Right atrium auricular region (tissue), 2 donors: ENCODE results near the gene SENP7. TPM values are rescaled to one million over a fixed set of nuclear protein-coding genes. Genes with fewer than 3 reads are reported as not detected.
"Not testable (repeated sequence)": the region's sequence is repeated elsewhere in the genome, so short reads cannot be mapped to it uniquely, and the experiment has no call there.

Experiments used
- DNase-seq: peaks from one replicate; pipeline ENCODE4 v3.0.0-alpha.2; 2019; ENCODE audit warnings: low spot score
- H3K27ac ChIP-seq, 2 donors: fragments of 200-600 bp; sonication (generic); 1 replicate in 1 of 2; 2 replicates in 1 of 2; pipeline ENCODE4 v1.5.1; 2016 to 2019
- H3K27me3 ChIP-seq, 2 donors: fragments of 200-600 bp; sonication (generic); one replicate each; pipeline versions ENCODE4 v1.5.1 to v1.6.0; 2017 to 2019
- H3K36me3 ChIP-seq: fragments of 200-600 bp; sonication (generic); one replicate; pipeline ENCODE4 v1.5.1; 2016
- H3K4me1 ChIP-seq, 2 donors: fragments of 200-600 bp; sonication (generic); one replicate each; pipeline versions ENCODE4 v1.5.1 to v1.6.0; 2017 to 2019
- H3K4me3 ChIP-seq, 2 donors: fragments of 200-600 bp; sonication (generic); 1 replicate in 1 of 2; 2 replicates in 1 of 2; pipeline ENCODE4 v1.5.1; 2017 to 2019; ENCODE audit warnings: mild to moderate bottlenecking in 1 of 2, moderate library complexity in 1 of 2
- H3K9me3 ChIP-seq, 2 donors: fragments of 200-600 bp; sonication (generic); one replicate each; pipeline ENCODE4 v1.5.1; 2019
- total RNA-seq, 2 donors: library from RNA; depleted of rRNA; stranded (reverse); fragments of >200 nt; gene quantifications; one replicate each; pipeline ENCODE4 v1.1.0, GENCODE V29; 2016
- TF ChIP-seq, protein P1 (sequence below), 2 donors: fragments of 200-600 bp; sonication (generic); IDR thresholded peaks; one replicate each; pipeline ENCODE4 v1.5.1; 2019; ENCODE audit warnings: antibody characterized with exemption in 2 of 2

SENP7 gene
- total RNA-seq, 2 donors from 2014 or later: 6.1 to 10.1 TPM

- TF ChIP-seq, protein P1, sequence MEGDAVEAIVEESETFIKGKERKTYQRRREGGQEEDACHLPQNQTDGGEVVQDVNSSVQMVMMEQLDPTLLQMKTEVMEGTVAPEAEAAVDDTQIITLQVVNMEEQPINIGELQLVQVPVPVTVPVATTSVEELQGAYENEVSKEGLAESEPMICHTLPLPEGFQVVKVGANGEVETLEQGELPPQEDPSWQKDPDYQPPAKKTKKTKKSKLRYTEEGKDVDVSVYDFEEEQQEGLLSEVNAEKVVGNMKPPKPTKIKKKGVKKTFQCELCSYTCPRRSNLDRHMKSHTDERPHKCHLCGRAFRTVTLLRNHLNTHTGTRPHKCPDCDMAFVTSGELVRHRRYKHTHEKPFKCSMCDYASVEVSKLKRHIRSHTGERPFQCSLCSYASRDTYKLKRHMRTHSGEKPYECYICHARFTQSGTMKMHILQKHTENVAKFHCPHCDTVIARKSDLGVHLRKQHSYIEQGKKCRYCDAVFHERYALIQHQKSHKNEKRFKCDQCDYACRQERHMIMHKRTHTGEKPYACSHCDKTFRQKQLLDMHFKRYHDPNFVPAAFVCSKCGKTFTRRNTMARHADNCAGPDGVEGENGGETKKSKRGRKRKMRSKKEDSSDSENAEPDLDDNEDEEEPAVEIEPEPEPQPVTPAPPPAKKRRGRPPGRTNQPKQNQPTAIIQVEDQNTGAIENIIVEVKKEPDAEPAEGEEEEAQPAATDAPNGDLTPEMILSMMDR (IDR thresholded peaks at IDR 0.05): no peak
Measured at GRCh38 chr3:101548527-101549105, 35.6 kb upstream of the SENP7 start.

DNA sequence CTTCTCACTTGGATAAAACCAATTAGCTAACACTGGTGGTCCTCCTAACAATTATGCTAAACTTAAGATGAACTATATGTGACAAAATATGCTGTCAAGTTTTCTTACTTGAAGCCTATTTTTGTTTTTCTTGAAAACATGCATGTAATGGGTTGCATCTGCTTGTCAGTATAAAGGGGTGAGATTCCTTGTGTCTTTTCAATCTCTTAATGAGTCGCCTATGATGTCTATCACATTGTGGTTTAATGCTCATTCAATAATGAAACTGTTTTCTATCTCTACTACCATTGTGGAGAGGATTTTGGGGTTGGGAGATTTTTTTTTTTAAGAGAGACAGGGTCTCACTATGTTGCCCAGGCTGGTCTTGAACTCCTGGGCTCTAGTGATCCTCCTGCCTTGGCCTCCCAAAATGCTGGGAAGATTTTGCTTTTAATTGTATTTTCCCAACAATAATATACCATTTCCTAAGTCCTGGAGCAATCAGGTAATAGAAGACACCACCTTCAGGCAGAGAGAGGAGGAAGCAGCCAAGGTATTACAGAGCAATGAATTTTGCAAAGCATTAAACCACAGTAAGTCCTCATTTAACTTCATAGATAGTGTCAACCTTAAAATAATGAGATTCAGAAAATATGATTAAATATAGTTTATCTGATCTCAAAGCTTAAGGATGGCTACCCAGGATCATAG lies 31.3 kb upstream of the SENP7 start:
- TF ChIP-seq, protein P1 (IDR thresholded peaks at IDR 0.05): no peak
- no peaks in the 10 kb centered on the region for H3K36me3 ChIP-seq
- no peaks in the 10 kb centered on the region for H3K27me3 ChIP-seq
- DNase-seq: no peak
- H3K27ac ChIP-seq: no peak overlapping the region
- no peak overlapping the region for H3K4me3 ChIP-seq
- H3K9me3 ChIP-seq: no peaks in the 10 kb centered on the region
- no peaks in the 10 kb centered on the region for H3K4me1 ChIP-seq

More at GRCh38 chr3:101548527-101549105, 35.6 kb upstream of the SENP7 start:
- H3K36me3 ChIP-seq: no peaks in the 10 kb centered on the region
- H3K9me3 ChIP-seq: no peaks in the 10 kb centered on the region
- H3K4me1 ChIP-seq: no peaks in the 10 kb centered on the region
- no peaks in the 10 kb centered on the region for H3K27me3 ChIP-seq
- H3K4me3 ChIP-seq: no peak overlapping the region
- DNase-seq: no peak
- H3K27ac ChIP-seq: no peak overlapping the region

DNA sequence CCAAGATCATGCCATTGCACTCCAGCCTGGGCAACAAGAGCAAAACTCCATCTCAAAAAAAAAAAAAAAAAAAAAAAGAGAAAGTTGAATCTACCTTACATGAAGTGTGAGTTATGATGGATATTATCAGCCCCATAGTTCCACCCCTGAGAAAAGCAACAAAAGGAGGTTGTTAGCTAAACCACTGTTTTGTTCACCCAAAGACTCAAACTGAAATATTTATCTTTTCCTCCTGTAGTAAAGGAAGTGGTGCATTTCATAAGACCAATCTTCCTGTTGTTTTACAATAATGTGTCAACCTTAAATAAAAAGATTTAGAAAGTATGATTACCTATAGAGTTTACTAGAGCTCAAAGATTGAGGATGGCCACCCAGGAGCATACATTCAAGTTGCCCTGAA lies 29.9 kb upstream of the SENP7 start:
- Histone ChIP-seq H3K9me3 (no peaks in the 10 kb centered on the region), H3K27me3 (no peaks in the 10 kb centered on the region), H3K4me1 (no peaks in the 10 kb centered on the region), H3K4me3 (no peak overlapping the region), H3K27ac (no peak overlapping the region), H3K36me3 (no peaks in the 10 kb centered on the region)
- no peak for DNase-seq
- TF ChIP-seq, protein P1 (IDR thresholded peaks at IDR 0.05): no peak

DNA sequence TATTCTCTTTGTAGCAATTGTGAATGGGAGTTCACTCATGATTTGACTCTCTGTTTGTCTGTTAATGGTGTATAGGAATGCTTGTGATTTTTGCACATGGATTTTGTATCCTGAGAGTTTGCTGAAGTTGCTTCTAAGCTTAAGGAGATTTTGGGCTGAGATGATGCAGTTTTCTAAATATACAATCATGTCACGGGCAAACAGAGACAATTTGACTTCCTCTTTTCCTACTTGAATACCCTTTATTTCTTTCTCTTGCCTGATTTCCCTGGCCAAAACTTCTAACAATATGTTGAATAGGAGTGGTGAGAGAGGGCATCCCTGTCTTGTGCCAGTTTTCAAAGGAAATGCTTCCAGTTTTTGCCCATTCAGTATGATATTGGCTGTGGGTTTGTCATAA lies 23.9 kb upstream of the SENP7 start:
- H3K27me3 ChIP-seq, H3K9me3 ChIP-seq, H3K4me1 ChIP-seq, DNase-seq, H3K27ac ChIP-seq, H3K4me3 ChIP-seq, H3K36me3 ChIP-seq: not testable (repeated sequence)

DNA sequence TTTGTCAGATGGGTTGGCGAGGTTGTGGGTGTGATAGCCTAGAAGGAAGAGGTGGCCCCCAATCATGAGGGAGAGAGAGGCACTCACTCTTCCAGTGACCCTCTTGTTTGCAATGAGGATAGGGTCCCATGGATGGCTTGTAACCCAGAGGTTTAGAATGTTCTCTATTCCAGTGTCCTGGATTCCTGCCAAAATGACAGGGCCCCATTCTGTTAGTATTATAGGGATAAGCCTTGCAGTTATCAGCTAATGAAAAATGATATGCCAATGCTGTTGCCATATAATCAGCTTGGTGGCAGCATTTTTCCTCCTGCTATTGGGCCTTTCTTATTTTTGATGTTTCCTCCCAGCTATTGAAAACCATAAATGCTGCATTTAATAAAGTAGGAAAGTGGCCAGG lies 23.3 kb upstream of the SENP7 start:
- Histone ChIP-seq H3K9me3 (no peaks in the 10 kb centered on the region), H3K4me3 (no peak overlapping the region), H3K4me1 (no peaks in the 10 kb centered on the region), H3K27me3 (no peaks in the 10 kb centered on the region), H3K36me3 (no peaks in the 10 kb centered on the region), H3K27ac (no peak overlapping the region)
- TF ChIP-seq, protein P1 (IDR thresholded peaks at IDR 0.05): no peak
- no peak for DNase-seq

DNA sequence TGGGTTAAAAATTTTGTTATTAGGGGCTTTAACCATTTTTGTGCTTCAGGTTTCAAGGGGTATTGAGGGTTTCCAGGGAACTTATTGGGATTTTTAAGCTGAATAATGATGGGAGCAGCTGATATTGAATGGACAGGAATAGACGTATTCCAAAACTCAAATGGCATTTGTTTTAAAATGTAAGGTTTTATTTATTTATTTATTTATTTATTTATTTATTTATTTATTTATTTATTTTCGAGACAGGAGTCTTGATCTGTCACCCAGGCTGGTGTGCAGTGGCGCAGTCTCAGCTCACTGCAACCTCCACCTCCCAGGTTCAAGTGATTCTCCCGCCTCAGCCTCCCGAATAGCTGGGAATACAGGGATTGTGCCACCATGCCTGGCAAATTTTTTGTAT lies 22.2 kb upstream of the SENP7 start:
- no peaks in the 10 kb centered on the region for H3K4me1 ChIP-seq
- TF ChIP-seq, protein P1 (IDR thresholded peaks at IDR 0.05): no peak
- DNase-seq: no peak
- H3K4me3 ChIP-seq: no peak overlapping the region
- no peaks in the 10 kb centered on the region for H3K9me3 ChIP-seq
- no peaks in the 10 kb centered on the region for H3K27me3 ChIP-seq
- no peaks in the 10 kb centered on the region for H3K36me3 ChIP-seq
- H3K27ac ChIP-seq: no peak overlapping the region
